ENCODE measurements around the gene TPCN1. TPM values are rescaled to one million over a fixed set of nuclear protein-coding genes. Genes with fewer than 3 reads are reported as not detected.

Gene TPCN1
- total RNA-seq, 1 experiment from 2014 or later, result 29.7 TPM

- Histone ChIP-seq H3K9me3 (ENCODE audit: control insufficient read depth in 1 of 2, insufficient read depth in 1 of 2, low read depth in 1 of 2, low read length in 2 of 2) (no peaks in the 10 kb centered on the region), H3K9me2 (ENCODE audit: insufficient read depth) (no peaks in the 10 kb centered on the region), H3K27ac (ENCODE audit: low read depth, low read length) (no peak overlapping the region), H3K4me2 (ENCODE audit: low read length) (no peak overlapping the region), H4K20me1 (ENCODE audit: insufficient read depth) (no peaks in the 10 kb centered on the region), H3K79me2 (ENCODE audit: insufficient read depth, low read length) (no peaks in the 10 kb centered on the region), H3K9ac (ENCODE audit: low read length) (no peak overlapping the region), H3K36me3 (ENCODE audit: control insufficient read depth in 1 of 2, insufficient read depth in 2 of 2, low read length in 2 of 2) (no peaks in the 10 kb centered on the region), H3K4me3 (replicated peaks in 1 of 2; ENCODE audit: low read depth in 1 of 2, low read length in 2 of 2) (no peak overlapping the region), H2AFZ (ENCODE audit: low read depth, low read length, poor library complexity, severe bottlenecking) (no peak overlapping the region), H3K27me3 (ENCODE audit: insufficient read depth, low read length) (no peaks in the 10 kb centered on the region), H3K4me1 (ENCODE audit: control insufficient read depth in 1 of 2, insufficient read depth in 2 of 2, low read length in 2 of 2) (peaks cover 0 to 16% of the 10 kb centered on the region in 2 experiments; a peak in 3 of 4 replicates)
- DNase-seq (ENCODE audit: low read depth, low spot score), result no peak
- TF ChIP-seq YY1 (IDR thresholded peaks at IDR 0.05; ENCODE audit: extremely low read depth, insufficient replicate concordance, low read depth, low read length), result no peak
- no peak for TF ChIP-seq EZH2 (IDR thresholded peaks at IDR 0.05)
- no peak for TF ChIP-seq CTCF (IDR thresholded peaks at IDR 0.05 in 2 of 3, conservative IDR thresholded peaks at IDR 0.05 in 1 of 3; ENCODE audit: borderline replicate concordance in 1 of 3, insufficient read depth in 1 of 3, low read depth in 2 of 3, low read length in 2 of 3)
- TF ChIP-seq CEBPB (IDR thresholded peaks at IDR 0.05; ENCODE audit: low read depth), result no peak
- TF ChIP-seq ZNF274 (IDR thresholded peaks at IDR 0.05; ENCODE audit: low read depth, low read length), result no peak
- TF ChIP-seq EGR1 (IDR thresholded peaks at IDR 0.05; ENCODE audit: low read depth), result no peak
- no peak for TF ChIP-seq POLR2AphosphoS5 (IDR thresholded peaks at IDR 0.05; ENCODE audit: low read depth, low read length)
- no peak for TF ChIP-seq RAD21 (IDR thresholded peaks at IDR 0.05; ENCODE audit: low read depth)
- no peak for TF ChIP-seq POLR2A (IDR thresholded peaks at IDR 0.05; ENCODE audit: borderline replicate concordance, extremely low read depth, insufficient read depth, insufficient read length)
- no peak for TF ChIP-seq SP1 (IDR thresholded peaks at IDR 0.05; ENCODE audit: low read depth)
- TF ChIP-seq EZH2phosphoT487 (IDR thresholded peaks at IDR 0.05; ENCODE audit: borderline replicate concordance), result no peak
- BruUV-seq (replicated peaks), result no TSS peak
- RAD21 ChIA-PET (ENCODE audit: low non-redundant PET in 1 of 2, low total read pairs in 2 of 2, uncharacterized antibody in 2 of 2, unreplicated experiment in 2 of 2), result no interaction called here
- no peak for ATAC-seq
- intact Hi-C loops (cut with micrococcal nuclease), result no loop called here
- POLR2A ChIA-PET, result no interaction called here
- CTCF ChIA-PET, result no interaction called here
These were observed 18.1 kb downstream of the TPCN1 start for GRCh38 chr12:113239288-113239771.

Measured in HCT116 (cell line).